GM10248 (cell line): ENCODE measurements around the gene ANO5.
A peak's percentile ranks its signal among the peaks of the same experiment; 100 is the strongest.

Source experiments
- CTCF ChIA-PET: fragments of 300-600 bp; sonication (Branson Sonifier 250); formaldehyde crosslinking; extraction: SDS; loops from one replicate; lab custom pipeline; 2021; ENCODE audit warnings: antibody characterized with exemption; lab: Yijun Ruan, JAX
- POLR2A ChIA-PET: fragments of 350-650 bp; sonication (Branson Sonifier 250); formaldehyde crosslinking; extraction: SDS; loops from one replicate; lab custom pipeline; 2020; ENCODE audit warnings: antibody characterized with exemption; lab: Yijun Ruan, JAX
- DNase-seq: peaks from one replicate; pipeline ENCODE4 v3.0.0; 2012; ENCODE audit errors: extremely low spot score
- CTCF ChIP-seq: IDR thresholded peaks from 2 replicates; pipeline ENCODE4 v1.5.1; 2012; ENCODE audit warnings: mild to moderate bottlenecking, low read depth; ENCODE audit errors: extremely low read depth, missing control alignments, control extremely low read depth

Gene ANO5

GRCh38 chr11:22189660-22190059 lies 3.2 kb upstream of the ANO5 start:
- no peak for TF ChIP-seq CTCF
- CTCF ChIA-PET: interaction anchor here (1.1 kb wide), 1 partner anchor 9 kb away, joined by 3 read pairs; no protein-coding TSS in a partner anchor
- DNase-seq: no peak
- POLR2A ChIA-PET: no interaction called here

DNA sequence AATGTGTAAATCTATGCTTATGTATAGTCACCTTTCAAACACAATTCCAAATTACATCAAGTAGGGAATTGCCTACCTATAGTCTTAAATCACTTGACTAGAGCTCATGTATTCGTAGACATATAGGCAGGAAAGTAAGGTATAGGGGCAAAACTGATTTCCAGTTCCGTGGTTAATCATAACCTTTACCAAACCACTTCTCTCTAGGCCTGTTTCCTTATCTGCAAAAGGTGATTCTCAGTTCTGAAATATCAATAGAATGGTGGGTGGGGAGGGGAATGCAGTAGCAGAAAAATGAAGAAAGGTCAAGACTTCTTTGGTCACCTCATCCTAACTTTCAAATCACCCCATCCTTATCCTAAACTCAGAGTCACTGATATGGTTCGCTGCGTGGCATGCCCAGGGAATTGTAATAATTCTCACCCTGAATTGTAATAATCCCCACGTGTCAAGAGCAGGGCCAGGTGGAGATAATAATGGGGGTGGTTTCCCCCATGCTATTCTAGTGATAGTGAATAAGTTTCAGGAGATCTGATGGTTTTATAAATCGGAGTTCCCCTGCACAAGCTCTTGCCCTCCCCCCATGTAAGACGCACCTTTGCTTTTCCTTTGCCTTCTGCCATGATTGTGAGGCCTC lies 1.9 kb upstream of the ANO5 start:
- ChIA-PET CTCF (interaction anchor here (0.9 kb wide), 1 partner anchor 597 kb away, joined by 3 read pairs; no protein-coding TSS in a partner anchor), POLR2A (no interaction called here)
- TF ChIP-seq CTCF: no peak
- DNase-seq: no peak

DNA sequence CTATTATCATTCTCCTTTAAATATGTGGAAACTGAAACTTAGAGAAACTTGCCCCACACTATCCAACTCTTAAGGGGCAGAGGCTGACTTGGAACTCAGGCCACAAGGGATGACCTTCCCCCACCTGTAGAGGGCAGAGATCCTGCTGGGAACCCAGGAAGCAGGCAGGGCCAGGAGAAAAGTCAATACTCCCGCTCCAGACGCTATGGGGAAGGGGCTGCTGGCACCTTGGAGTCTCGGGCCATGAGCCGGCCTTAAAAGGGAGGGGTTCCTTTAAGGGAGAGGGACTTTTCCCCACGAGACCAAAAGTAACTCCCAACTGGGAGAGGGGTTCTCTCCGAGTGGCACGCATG lies 620 bp upstream of the ANO5 start:
- POLR2A ChIA-PET: no interaction called here
- TF ChIP-seq CTCF: peak; percentile 31
- CTCF ChIA-PET: interaction anchor here (1.8 to 1.9 kb wide), 2 partner anchors 10 to 11 kb away, joined by 4 to 6 read pairs; no protein-coding TSS in a partner anchor
- DNase-seq: peak; percentile 18

DNA sequence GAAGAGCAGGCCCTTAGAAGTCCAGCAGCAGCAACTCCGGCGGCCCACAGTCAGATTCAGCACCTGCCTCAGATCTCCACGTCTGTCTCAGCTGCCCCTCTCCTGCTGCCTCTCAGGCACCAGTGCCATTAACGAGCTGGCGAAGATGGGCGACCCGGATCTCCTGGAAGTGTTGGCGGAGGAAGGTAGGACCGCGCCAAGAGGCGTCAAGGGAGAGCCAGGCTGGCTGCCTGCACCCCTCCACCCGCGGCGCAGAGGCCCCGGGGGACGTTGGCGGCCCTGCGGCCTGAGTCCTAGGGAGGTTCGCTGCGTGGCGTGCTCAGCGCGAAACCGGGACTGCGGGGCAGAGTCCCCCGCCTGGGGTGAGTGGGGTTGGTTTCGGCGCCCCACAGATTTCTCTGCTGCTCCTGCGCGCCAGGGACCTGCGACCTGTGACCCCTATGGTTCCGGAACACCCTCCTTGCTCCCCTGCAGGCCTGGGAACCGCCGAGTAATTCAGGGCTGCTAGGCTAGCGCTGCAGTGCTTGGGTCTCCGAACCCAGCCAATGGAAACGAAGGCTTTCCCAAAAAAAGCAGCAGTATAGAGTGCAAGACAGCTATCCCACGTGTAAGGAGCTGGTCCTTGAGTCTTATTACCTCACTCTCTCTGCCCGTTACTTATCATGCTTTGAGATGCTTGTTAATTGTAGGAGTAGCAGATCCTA lies 615 bp downstream of the ANO5 start:
- peak; percentile 30 for DNase-seq
- CTCF ChIA-PET: interaction anchor here (0.7 to 1.9 kb wide), 4 partner anchors 8 to 51 kb away, joined by 3 to 6 read pairs (median 4); no protein-coding TSS in a partner anchor
- POLR2A ChIA-PET: no interaction called here
- no peak for TF ChIP-seq CTCF

GRCh38 chr11:22194306-22194705 lies 1.4 kb downstream of the ANO5 start:
- CTCF ChIA-PET: interaction anchor here (0.9 to 1.9 kb wide), 2 partner anchors 9 to 50 kb away, joined by 3 to 4 read pairs; no protein-coding TSS in a partner anchor
- DNase-seq: no peak
- POLR2A ChIA-PET: no interaction called here
- TF ChIP-seq CTCF: no peak

- ChIA-PET CTCF (interaction anchor here (0.9 kb wide), 1 partner anchor 50 kb away, joined by 3 read pairs; no protein-coding TSS in a partner anchor), POLR2A (no interaction called here)
- no peak for DNase-seq
- TF ChIP-seq CTCF: no peak
These were observed 2.0 kb downstream of the ANO5 start for GRCh38 chr11:22194907-22195306.
